ENCODE data around the gene VWA5B1.

DNA sequence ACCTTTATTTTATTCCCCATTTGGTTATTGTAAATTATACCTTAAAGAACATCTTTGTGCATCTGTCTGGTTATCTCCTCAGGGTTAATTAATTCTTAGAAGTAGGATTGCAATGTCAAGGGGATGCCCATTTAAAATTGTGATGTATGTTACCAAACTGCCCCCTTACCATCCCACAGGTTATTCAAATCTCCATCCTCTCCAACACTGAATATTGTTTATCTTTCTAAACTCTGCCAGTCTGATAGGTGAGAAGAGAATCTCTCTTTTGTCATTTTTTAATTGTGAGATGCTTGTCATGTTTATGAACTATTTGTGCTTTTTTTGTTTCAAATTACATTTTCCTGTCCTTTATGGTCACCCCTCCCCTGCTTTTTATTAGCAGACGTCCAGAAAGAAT lies 55.8 kb downstream of the VWA5B1 start:
- TF ChIP-seq POLR2A (IDR thresholded peaks at IDR 0.05; ENCODE audit: low read depth, low read length) (no peak), POLR2AphosphoS5 (IDR thresholded peaks at IDR 0.05; ENCODE audit: low read depth, low read length) (no peak), TAF1 (IDR thresholded peaks at IDR 0.05; ENCODE audit: low read depth, low read length) (no peak), SPI1 (IDR thresholded peaks at IDR 0.05; ENCODE audit: low read depth, low read length) (no peak), PAX5 (IDR thresholded peaks at IDR 0.05; ENCODE audit: insufficient read depth, low read length, severe bottlenecking) (no peak)
